A673 (cell line): ENCODE measurements around the gene SLC44A1. TPM values are rescaled to one million over a fixed set of nuclear protein-coding genes. Genes with fewer than 3 reads are reported as not detected.

Source experiments
- BruUV-seq: library from RNA; stranded (reverse); fragments of 400-500 nt; replicated peaks from 2 replicates; lab custom pipeline; 2021; lab: Mats Ljungman, UMichigan
- CTCF ChIA-PET: fragments of 300-600 bp; sonication (Branson Sonifier 250); formaldehyde crosslinking; loops from one replicate; lab custom pipeline; 2022; ENCODE audit warnings: antibody characterized with exemption; lab: Charles Lee
- POLR2A ChIA-PET: fragments of 300-600 bp; sonication (Branson Sonifier 250); formaldehyde crosslinking; loops from one replicate; lab custom pipeline; 2022; ENCODE audit warnings: antibody characterized with exemption; ENCODE audit not compliant: low non-redundant PET; lab: Charles Lee
- DNase-seq: peaks from one replicate; pipeline ENCODE4 v3.0.0-alpha.2; 2015; ENCODE audit warnings: low spot score
- H3K27ac ChIP-seq: fragments of 200-600 bp; sonication (generic); 2 replicates; pipeline ENCODE4 v1.5.1; 2016; ENCODE audit warnings: mixed run types, low read depth, mild to moderate bottlenecking, mixed read lengths, antibody characterized with exemption, low read length; ENCODE audit not compliant: poor library complexity, severe bottlenecking
- H3K27me3 ChIP-seq: fragments of 200-600 bp; sonication (generic); replicated peaks from 2 replicates; pipeline ENCODE4 v1.6.1; 2017; ENCODE audit warnings: mixed run types, low read depth, mild to moderate bottlenecking, mixed read lengths, antibody characterized with exemption, low read length; ENCODE audit not compliant: insufficient read depth, poor library complexity
- H3K36me3 ChIP-seq: fragments of 200-600 bp; sonication (generic); 2 replicates; pipeline ENCODE4 v1.6.1; 2016; ENCODE audit warnings: mixed run types, mild to moderate bottlenecking, mixed read lengths, antibody characterized with exemption, low read length; ENCODE audit not compliant: insufficient read depth, poor library complexity, severe bottlenecking
- H3K4me1 ChIP-seq: fragments of 200-600 bp; sonication (generic); 2 replicates; pipeline ENCODE4 v1.6.1; 2017; ENCODE audit warnings: mixed run types, mild to moderate bottlenecking, mixed read lengths, antibody characterized with exemption, low read length; ENCODE audit not compliant: insufficient read depth, poor library complexity, severe bottlenecking
- H3K4me3 ChIP-seq: fragments of 200-600 bp; sonication (generic); 2 replicates; pipeline ENCODE4 v1.5.1; 2016; ENCODE audit warnings: low read depth, mixed run types, mild to moderate bottlenecking, mixed read lengths, low read length; ENCODE audit not compliant: poor library complexity, severe bottlenecking
- H3K9me3 ChIP-seq: fragments of 200-600 bp; sonication (generic); 2 replicates; pipeline ENCODE4 v1.6.1; 2016; ENCODE audit warnings: mixed run types, low read depth, mild to moderate bottlenecking, mixed read lengths, antibody characterized with exemption, low read length; ENCODE audit not compliant: poor library complexity, severe bottlenecking
- CTCF ChIP-seq: fragments of 300-800, 200-600 bp; sonication (generic); conservative IDR thresholded peaks from 2 replicates; pipeline ENCODE4 v1.5.1; 2017; ENCODE audit warnings: low read depth, mild to moderate bottlenecking, antibody characterized with exemption, low read length, moderate library complexity, mixed read lengths
- EZH2 ChIP-seq: fragments of 200-600 bp; sonication (generic); IDR thresholded peaks from 2 replicates; pipeline ENCODE4 v1.6.1; 2017; ENCODE audit warnings: borderline replicate concordance, low read depth, mild to moderate bottlenecking, mixed read lengths, antibody characterized with exemption, low read length; ENCODE audit not compliant: poor library complexity, severe bottlenecking
- intact Hi-C: fragments of 100-400 bp; cut with micrococcal nuclease; formaldehyde crosslinking; loops from one replicate; pipeline ENCODE4 v1.10.0; 2022; ENCODE audit not compliant: unreplicated experiment
- total RNA-seq: library from RNA; stranded (reverse); gene quantifications from 2 replicates; pipeline ENCODE4 v1.2.3, GENCODE V29; 2021

SLC44A1 gene
- total RNA-seq, 1 experiment from 2014 or later = 11.9 TPM

GRCh38 chr9:105413525-105413924, 169.1 kb downstream of the SLC44A1 start:
- Histone ChIP-seq H3K4me3 (no peak overlapping the region), H3K36me3 (no peaks in the 10 kb centered on the region), H3K27me3 (no peaks in the 10 kb centered on the region), H3K9me3 (no peaks in the 10 kb centered on the region), H3K27ac (no peak overlapping the region), H3K4me1 (no peaks in the 10 kb centered on the region)
- CTCF ChIA-PET = interaction anchor here (1.2 kb wide), 1 partner anchor 550 kb away, joined by 4 read pairs; no protein-coding TSS in a partner anchor
- intact Hi-C loops = no loop called here
- POLR2A ChIA-PET = no interaction called here
- no TSS peak for BruUV-seq
- TF ChIP-seq EZH2 (no peak), CTCF (peak; percentile 33; the same call in 1 of the 2 replicates)
- DNase-seq = peak; percentile 11

GRCh38 chr9:105414947-105415661, 170.7 kb downstream of the SLC44A1 start:
- POLR2A ChIA-PET = no interaction called here
- H3K4me1 ChIP-seq = no peaks in the 10 kb centered on the region

GRCh38 chr9:105415662-105415980, 171.2 kb downstream of the SLC44A1 start:
- no peaks in the 10 kb centered on the region for H3K9me3 ChIP-seq
- H3K4me1 ChIP-seq = no peaks in the 10 kb centered on the region
- POLR2A ChIA-PET = no interaction called here
- DNase-seq = no peak
- CTCF ChIA-PET = interaction anchor here (0.7 to 0.8 kb wide), 3 partner anchors 269 to 552 kb away, joined by 3 to 6 read pairs (median 4); no protein-coding TSS in a partner anchor
- H3K27ac ChIP-seq = no peak overlapping the region
- no peak overlapping the region for H3K4me3 ChIP-seq
- H3K36me3 ChIP-seq = no peaks in the 10 kb centered on the region
- BruUV-seq = no TSS peak
- TF ChIP-seq CTCF (no peak), EZH2 (no peak)
- intact Hi-C loops = loop anchor here (1.0 to 5.0 kb wide), 4 partner anchors 256 to 635 kb away; partner anchors contain the start of gene ABCA1
- no peaks in the 10 kb centered on the region for H3K27me3 ChIP-seq

More at GRCh38 chr9:105414947-105415661, 170.7 kb downstream of the SLC44A1 start:
- H3K4me3 ChIP-seq = no peak overlapping the region
- peak; percentile 66 for DNase-seq
- no peaks in the 10 kb centered on the region for H3K9me3 ChIP-seq
- BruUV-seq = no TSS peak
- H3K27ac ChIP-seq = no peak overlapping the region
- CTCF ChIA-PET = interaction anchor here (0.8 kb wide), 1 partner anchor 552 kb away, joined by 6 read pairs; no protein-coding TSS in a partner anchor
- intact Hi-C loops = loop anchor here (1.0 to 5.0 kb wide), 4 partner anchors 256 to 634 kb away; partner anchors contain the start of gene ABCA1
- TF ChIP-seq CTCF = peak; percentile 91
- no peak for TF ChIP-seq EZH2
- no peaks in the 10 kb centered on the region for H3K36me3 ChIP-seq
- no peaks in the 10 kb centered on the region for H3K27me3 ChIP-seq
